ENCODE results near the gene TMED8.
"Not testable (repeated sequence)": the region's sequence is repeated elsewhere in the genome, so short reads cannot be mapped to it uniquely, and the experiment has no call there.

Gene TMED8, protein sequence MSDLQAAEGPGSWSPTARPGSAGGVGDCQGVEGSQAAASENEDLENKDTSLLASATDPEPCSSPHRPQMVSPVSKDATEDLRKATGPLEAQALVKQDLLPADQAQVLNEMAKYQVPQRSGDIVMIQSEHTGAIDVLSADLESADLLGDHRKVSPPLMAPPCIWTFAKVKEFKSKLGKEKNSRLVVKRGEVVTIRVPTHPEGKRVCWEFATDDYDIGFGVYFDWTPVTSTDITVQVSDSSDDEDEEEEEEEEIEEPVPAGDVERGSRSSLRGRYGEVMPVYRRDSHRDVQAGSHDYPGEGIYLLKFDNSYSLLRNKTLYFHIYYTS

DNA sequence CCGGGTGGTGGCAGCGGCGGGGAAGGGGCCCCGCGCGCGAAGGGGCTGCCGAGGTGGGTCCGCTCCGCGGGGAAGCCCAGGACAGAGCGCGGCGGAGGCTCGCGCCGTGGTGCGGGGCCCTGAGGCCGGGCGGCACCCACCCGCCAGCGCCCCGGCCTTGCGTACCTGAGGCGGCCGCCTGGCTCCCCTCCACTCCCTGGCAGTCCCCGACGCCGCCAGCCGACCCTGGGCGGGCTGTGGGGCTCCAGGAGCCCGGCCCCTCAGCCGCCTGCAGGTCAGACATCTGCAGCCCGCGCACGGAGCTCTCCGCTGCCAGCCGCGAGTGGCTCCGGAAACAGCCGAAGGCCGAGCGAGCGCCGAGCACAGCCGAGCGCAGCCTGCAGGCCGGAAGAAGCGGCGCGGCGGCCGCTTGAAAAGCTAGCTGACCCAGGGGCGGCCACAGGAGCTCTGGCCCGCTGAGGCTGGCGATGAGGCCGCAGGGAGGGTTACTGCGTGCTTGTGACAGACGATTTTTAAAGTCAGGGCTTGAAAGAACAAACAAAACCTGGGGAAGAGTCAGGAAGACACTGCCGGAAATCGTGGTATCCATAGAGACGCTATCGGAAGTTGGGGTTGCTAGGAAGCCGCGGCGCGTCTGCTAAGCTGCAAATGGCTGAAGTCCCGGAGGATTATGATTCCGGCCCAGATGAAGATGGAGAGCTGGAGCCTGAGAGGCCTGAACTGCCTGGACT is at the start of gene TMED8, which contains the start of gene SAMD15:
Gene TMED8 (minus strand): TSS at position 324 of the 731 bp plus-strand sequence. CDS start 41 bp downstream, at position 283.
Gene SAMD15 (plus strand): TSS at position 609 of the 731 bp plus-strand sequence. CDS start 40 bp downstream, at position 649.
- peak; percentile 74 to 88 for DNase-seq

DNA sequence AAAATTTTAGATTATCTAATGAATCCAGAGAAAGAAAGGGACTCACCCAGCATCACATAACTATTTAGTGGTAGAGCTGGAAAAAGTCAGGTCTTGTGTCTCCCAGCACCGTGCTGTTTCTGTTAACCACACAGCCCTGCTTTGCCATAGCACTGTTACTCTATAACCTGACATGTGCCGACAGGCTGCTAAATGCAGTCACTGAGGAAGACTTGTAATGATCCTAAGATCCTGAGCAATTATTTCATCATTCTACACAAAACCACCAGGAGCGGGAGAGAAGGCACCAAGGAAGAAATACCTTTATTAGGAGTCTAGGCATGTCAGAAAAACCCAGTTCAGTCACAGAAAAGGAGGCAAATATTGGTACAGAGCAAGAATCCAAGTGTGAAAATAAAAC is 49.5 kb upstream of the TMED8 start:
- DNase-seq: no peak

DNA sequence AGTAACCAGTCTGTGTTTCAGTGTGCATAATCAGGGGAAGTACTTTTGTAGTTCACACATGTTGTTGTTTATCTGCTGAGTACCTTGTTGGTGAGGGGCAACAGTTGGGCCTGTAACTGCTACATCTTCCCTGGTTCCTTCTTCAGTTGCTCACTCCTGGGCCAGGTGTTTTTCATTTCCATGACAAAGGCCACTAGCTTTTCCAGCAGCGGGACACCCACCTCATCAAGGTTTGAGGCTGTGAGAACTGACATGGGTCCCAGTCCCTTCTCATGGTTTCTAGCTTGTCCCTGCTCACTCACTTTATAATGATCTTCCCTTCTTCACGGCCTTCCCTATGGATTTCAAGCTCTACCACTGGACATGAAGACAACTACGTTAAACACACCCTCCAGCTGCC is 48.0 kb upstream of the TMED8 start:
- DNase-seq: no peak

DNA sequence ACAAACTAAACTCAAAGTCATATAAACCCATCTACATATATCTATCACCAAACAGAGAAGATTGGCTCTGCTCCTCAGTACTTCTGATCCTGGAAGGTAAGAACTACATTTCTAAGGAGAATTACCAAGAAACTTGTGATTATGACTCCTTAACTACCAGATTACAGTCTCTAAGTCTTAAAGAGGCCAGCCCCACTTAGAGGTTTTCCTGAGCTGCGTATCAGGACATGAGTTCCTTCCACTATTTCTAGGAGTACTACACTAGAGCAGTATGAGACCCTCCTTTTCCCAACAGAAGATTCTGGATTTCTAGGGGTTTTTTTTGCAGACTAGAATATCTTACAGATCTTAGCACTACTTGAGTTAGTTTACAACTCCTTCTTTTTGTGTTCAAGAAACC is 46.5 kb upstream of the TMED8 start, which contains the start of gene NOXRED1:
Gene NOXRED1 (minus strand): TSS at position 101 of the 400 bp plus-strand sequence. CDS start 634 bp downstream, outside the sequence.
- no peak for DNase-seq

DNA sequence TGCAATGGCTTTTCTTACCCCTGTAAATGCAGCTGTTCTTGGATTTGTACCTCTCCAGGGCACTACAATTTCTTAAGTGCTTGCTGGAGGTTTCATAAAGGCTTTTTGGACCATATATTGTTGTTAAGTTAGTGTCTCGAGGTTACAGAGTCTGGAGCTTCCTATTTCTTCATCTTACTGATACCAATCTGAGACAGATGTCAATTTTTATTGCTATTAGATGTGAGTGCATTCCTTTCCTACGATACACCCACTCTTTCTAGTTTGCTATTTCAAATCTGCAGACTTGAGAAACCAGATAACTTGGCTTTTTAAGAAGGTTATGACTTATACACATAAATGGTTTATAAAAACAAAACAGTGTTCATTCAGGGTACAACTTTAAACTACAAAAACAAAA is 44.3 kb upstream of the TMED8 start:
- DNase-seq: no peak

DNA sequence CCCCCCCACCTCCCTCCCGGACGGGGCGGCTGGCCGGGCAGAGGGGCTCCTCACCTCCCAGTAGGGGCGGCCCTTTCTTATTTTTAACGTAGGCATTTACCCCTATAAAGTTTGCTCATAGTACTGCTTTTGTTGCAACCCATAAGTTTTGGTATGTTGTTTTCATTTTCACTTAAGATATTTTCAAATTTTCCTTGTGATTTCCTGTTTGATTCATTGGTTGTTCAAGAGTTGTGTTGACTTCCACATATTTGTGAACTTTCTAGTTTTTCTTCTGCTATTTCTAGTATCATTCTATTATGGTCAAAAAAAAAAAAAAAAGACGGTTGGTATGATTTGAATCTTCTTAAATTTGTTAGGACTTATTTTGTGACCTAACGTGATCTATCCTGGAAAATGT is 39.9 kb upstream of the TMED8 start:
- DNase-seq: no peak

DNA sequence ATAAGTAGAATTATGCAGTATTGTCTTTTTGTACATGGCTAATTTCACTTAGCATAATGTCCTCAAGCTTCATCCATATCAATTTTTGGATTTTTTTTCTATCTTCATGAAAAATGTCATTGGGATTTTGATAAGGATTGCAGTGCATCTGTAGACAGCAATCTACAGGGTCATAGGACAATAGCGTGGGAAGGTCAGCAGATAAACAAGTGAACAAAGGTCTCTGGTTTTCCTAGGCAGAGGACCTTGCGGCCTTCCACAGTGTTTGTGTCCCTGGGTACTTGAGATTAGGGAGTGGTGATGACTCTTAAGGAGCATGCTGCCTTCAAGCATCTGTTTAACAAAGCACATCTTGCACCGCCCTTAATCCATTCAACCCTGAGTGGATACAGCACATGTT is 39.2 kb upstream of the TMED8 start:
- not testable (repeated sequence) for DNase-seq

DNA sequence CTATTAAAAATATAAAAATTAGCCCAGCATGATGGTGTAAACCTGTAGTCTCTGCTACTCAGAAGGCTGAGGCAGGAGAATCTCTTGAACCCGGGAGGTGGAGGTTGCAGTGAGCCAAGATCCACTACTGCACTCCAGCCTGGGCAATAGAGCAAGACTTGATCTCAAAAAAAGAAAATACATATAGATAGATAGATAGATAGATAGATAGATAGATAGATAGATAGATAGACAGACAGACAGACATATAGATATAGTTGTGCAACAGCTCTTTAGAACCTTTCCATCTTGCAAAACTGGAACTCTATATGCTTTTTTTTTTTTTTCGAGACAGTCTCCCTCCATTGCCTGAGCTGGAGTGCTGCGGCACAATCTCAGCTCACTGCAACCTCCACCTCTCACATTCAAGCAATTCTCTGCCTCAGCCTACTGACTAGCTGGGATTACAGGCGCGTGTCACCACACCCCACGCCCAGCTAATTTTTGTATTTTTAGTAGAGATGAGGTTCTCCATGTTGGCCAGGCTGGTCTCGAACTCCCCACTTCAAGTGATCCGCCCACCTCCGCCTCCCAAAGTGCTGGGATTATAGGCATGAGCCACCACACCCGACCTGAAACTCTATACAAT is 38.6 kb upstream of the TMED8 start:
- DNase-seq: not testable (repeated sequence)

DNA sequence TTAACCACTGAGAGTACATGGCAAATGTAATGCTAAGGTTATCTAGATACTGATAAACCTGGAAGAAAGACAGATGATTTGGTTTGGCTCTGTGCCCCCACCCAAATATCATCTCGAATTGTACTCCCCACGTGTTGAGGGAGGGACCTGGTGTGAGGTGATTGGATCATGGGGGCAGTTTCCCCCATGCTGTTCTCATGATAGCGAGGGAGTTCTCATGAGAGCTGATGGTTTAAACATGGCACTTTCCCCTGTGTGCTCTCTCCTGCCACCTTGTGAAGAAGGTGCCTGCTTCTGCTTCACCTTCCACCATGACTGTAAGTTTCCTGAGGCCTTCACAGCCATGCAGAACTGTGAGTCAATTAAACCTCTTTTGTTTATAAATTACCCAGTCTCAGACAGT is 32.2 kb upstream of the TMED8 start:
- DNase-seq: no peak

DNA sequence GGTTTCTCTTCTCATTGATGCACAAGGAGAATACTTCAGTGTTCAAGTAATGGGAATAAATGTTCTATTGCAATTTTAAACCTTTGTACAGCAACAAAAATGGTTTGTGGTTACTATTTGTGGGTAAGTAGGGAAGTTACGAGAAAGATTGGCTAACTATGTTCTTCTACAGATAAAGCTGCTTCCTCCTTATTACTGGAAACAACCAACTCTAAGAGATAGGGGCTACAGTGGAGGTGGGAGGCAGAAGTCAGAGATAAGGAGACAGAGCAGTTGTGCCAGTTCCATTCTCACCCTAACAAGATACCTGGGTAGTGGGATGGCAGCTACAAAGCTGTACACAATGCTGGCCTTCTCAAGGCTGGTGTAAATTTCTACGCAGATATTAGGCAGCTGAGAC is 30.3 kb upstream of the TMED8 start:
- no peak for DNase-seq

DNA sequence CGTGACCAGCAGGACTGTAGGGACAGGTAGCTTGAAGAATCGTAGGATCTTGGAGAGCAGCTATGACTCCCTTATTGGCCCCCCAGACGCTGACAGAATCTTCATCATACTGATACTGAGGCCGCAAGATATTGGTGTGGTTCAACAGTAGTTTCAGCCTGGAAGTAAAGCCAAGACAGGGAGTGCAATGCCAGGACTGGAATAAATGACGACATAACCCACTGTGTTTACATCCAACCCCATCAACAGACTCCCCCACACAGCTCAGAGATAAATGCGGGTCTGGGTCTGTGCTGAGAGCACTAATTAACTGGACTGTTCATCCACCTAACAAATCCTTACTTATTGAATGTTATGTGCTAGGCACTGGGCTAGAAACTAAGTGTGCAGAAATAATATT is 29.8 kb upstream of the TMED8 start:
- DNase-seq: no peak

DNA sequence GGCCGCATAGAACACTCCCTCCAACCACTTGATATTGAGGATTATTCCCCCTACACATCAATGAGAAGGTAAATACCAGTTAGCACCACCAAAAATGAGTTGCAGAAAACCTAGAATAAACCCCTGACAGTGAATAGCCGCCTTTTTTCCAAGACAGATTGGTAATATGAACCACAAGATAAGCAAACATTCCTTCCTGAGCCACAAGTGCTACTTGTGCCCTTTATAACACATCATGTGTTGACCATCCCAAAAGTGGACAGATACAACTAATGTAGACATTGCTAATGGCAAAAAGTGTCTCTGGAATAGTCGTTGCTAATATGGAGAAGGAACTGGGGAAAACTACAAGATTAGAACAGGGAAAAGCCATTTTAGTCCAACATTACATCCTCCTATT is 29.2 kb upstream of the TMED8 start:
- no peak for DNase-seq

DNA sequence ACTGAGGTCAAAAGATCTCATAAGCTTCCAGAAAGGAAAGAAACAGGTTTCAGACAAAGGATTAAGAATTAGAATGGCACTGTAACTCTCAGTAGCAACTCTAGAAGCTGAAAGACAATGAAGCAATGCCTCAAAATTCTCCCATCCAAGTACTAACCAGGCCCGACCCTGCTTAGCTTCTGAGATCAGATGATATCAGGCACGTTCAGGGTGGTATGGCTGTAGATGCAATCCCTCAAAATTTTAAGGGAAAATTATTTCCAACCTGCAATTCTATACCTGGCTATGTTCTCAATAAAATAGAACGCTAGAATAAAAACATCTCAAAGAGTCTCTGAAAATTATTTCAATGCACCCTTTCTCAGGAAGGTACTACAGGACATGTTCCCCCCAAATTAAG is 26.9 kb upstream of the TMED8 start:
- DNase-seq: no peak

DNA sequence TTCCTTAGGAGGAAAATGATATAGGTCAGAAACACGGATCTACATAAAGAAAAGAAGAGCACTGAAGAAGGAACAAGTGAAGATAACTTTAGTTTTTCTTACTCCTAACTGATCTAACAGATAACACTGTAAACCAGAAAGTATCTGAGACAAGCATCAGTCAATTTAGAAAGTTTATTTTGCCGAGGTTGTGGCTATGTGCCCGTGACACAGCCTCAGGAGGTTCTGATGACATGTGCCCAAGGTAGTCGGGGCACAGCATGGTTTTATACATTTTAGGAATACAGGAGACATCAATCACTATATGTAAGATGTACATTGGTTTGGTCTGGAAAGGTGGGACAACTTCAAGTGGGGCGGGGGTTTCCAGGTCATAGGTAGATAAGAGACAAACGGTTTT is 23.3 kb upstream of the TMED8 start:
- no peak for DNase-seq

DNA sequence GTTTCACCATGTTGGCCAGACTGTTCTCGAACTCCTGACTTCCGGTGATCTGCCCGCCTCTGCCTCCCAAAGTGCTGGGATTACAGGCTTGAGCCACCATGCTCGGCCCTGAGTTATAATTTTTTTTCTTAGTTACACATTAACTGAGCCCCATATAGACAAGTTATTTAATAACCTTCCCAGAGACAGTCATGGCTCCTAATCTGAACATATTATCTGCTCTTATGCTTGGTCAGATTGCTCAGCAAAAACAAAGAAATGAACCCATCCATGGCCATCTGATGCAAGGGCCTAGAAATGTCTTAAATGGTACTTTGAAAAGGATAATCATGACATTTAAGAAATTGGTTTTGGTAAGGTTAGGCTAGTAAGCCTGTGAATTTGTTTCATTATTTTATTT is 13.3 kb upstream of the TMED8 start:
- DNase-seq: no peak

DNA sequence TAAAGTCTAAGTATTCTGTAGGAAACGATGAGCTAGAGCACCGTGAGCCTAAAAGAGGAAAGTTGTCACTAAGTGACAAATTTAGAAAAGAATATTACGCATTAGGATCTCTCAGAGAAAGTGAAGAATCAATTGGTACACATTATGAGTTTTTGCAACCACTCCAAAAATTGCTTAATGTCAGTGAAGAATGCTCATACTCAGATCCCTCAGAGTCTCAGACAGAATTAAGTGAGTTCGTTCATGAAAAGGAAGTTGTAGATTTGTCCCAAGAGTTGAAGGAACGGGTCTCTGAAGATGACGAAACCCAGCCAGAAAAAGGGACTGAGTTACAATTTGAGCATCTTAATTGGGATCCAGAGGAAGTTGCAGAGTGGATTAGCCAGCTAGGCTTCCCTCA is 1.8 kb upstream of the TMED8 start:
- DNase-seq: no peak

DNA sequence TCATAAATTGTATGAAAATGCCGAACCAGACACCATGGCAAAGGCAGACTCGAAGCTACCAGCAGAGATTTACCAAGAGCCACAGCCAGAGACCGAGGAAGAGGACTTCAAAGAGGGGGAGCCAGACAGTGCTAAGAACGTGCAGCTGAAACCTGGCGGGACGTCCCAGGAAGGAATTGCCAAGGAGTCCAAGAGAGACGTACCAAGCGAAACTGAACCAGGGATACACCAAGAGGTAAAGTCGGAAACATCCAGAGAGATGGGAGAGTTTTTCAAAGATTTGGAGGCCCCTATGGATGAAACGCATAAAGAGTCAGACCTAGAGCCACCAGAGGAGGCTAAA is 579 bp upstream of the TMED8 start:
- no peak for DNase-seq

DNA sequence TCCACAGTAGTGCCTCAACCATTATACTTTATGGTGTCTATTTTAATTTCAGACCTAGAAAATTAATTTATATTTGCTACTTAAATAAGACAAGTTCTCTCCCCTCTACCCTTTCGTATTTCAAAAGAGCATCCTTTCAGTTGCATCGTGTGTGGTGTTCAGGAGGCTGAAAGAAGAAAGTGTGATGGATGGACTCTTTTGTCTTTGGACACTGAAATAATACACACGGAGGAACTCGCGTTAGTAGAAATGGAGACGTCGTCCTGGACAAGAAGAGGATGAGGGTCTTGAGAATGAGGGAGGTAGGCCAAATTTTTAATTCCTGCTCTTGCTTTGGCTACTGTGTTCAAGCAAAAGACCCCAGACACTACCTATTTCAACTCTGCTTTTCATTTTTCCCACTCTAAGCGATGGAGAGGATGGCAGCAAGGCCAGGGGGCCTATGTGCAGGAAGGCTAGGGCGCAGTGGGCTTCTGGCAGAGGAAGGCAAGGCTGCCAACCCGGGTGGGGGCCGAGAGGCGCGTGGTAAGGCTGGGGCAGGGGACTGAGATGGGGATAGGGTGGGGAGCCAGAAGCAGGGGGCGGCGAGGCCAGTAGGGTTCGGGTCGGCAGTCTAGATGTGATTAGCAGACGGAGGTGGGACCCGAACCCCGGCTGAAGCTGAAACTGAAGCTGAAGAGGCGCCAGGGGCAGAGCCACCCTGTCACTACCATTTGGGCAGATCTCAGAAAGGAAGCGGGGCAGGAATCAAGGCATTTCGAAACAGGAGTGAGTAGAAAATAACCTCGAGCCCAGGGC is 722 bp downstream of the TMED8 start:
- peak in 1 of 2 experiments; percentile 39 for DNase-seq

DNA sequence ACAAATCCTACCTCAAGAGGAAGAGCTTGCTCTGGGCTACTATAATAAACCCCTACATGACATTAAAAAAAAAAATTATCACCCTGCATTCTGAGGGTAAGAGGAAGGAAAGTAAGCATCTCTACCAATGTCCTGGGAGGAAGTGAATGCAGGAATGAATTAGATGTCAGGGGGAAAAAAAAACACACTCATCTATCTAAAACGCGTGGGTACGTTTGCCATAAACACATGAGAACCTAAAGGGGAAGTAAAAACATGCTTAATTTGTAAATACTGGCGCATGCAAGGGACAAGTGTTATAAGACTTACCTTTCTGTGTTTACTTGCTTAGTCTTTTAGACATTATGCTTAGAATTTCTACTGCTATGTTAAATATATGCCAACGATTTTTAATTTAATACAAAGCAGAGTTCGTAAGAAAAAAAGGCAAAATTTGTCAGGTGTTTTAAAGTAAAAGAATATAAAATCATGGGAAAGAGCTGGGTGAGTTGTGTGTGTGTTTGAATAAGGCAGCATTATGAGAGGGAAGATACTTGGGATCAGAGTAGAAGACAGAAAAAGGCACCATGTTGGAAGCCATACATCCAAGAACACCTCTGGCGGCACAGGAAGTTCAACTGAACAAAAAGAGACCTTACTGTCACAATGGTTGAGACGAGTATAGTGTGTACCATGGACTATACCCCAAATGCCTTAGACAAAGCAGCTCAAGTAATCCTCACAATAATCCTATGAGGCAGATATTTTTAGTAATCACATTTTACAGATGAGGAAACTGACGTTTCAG is 1.5 kb downstream of the TMED8 start:
- peak in 1 of 2 experiments; percentile 8 for DNase-seq

DNA sequence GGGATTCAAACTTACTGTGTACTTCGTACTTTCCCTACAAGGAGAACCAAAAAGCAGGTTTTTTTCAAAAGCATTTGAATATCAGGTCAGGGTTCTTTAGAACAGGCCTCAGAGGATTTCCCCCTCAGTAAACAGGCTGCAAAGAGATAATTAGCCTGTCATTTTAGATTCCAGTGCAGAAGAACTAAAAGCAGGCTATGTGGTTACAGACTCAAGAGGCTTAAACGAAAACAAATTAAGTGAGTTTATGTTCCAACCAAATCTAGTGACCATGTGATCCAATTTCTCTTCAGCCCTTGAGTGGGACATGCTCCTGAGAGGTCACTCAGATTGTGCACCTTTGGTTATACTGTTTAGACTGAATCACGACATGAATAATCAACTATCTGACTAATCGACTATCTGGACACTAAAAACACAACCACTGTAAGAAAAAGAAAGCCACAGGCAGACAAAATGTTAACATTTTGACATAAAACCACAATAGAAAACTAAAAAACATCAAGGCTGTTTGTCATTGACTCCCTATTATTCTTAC is 4.5 kb downstream of the TMED8 start:
- DNase-seq: no peak

DNA sequence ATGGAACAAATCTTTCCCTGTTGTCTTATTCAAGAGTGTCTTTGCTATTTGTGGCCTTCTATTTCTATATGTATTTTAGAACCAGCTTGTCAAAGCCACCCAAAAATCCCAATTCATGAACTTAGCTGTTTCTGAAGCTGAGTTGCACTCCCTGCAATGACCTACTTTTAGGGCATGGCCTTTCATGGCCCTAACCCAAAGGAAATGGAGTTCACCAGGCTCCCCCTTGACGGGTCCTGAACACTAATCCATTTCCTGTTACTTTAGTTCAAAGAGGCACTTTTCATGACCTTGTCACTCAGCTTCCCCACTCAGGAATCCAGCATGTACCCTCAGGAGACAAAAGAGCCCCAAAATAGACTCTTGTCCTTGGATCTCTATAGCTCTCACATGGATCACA is 7.6 kb downstream of the TMED8 start:
- no peak for DNase-seq

DNA sequence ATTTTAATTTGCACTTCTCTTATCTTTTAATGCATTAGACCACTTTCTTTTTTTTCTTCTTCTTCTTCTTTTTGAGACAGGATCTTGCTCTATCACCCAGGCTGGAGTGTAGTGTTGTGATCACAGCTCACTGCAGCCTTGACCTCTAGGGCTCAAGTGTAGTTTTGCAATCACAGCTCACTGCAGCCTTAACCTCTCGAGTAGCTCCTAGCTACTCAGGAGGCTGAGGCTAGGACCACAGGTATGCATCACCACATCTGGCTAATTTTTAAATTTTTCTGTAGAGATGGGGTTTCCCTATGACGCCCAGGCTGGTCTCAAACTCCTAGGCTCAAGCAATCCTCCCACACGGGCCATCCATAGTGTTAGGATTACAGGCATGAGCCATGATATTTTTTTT is 12.7 kb downstream of the TMED8 start:
- no peak for DNase-seq

All from NCI-H2081 (cell line).